ACHN (cell line): ENCODE data around the gene INA.

Source experiments
- DNase-seq: peaks from one replicate; pipeline ENCODE4 v3.0.0-alpha.2; 2015
- in situ Hi-C: cut with HindIII; loops from 2 replicates; pipeline ENCODE4 v1.10.0; 2017; ENCODE audit warnings: low sequenced_read_pairs, low pct_ligation_motif_present, low pct_unique_long_range_greater_than_20kb

Gene INA

DNA sequence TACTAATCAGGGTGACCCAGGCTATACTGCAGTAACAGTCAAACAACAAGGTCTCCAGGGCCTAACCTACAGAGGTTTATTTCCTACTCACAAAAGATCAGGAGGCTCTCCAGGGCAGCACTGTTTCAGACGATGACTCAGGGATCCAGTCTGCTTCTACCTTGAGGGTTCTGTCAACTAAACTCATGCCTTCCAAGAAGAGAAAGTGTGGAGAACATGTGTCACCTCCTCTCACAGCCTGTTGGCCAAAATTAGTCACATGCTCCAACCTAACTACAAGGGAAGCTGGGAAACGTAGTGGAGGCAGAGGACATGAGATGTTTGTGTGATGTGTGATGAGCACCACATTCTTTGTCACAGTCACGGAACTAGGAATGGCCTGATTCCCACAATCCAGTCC is 14.7 kb upstream of the INA start:
- no peak for DNase-seq
- in situ Hi-C loops: no loop called here

DNA sequence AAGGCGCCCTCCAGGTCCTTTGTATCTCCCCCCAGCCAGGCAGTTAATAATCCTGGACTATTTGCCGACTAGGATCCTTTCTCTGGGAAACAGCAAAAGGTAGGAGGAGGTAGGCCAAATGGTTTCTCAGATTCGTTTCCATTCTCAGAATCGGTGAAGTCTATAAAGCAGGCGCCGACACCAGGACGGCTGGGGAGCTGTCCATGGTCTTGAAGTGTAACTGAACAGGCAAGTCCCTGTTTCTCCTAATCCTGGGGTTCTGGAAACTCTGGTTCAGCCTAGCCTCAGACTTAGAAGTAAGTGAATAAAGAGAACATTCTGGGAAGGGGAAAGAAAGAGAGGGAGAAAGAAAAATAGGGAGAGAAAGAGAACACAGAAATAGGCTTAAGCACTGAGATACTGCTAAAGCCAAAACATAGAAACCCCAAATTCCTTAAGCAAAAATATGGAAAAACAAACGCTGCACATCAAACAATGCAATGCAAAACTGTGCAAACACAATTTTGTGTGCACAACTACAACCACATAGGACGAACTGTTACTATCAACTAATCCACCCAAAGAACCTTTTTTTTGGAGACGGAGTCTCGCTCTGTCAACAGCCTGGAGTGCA is 11.1 kb upstream of the INA start:
- peak; percentile 72 for DNase-seq
- in situ Hi-C loops: no loop called here

DNA sequence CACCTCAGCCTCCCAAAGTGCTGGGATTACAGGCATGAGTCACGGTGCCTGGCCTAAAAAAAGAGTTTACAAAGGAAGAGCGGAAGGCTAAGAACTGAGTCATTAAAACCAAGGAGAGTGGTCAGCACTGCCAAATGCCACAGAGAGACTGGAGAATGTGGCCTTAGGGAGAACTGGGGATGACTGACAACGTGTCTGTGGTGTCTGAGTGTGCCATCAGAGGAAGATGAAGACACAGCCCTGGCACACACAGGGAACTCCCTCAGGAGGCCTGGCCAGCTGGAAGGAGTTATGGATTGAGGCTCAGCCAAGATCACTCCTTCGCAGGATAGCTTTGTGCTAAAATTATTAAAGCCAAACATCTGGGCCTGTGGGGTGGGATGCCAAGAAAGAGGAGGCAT is 3.9 kb upstream of the INA start:
- peak; percentile 97 for DNase-seq
- in situ Hi-C loops: no loop called here

DNA sequence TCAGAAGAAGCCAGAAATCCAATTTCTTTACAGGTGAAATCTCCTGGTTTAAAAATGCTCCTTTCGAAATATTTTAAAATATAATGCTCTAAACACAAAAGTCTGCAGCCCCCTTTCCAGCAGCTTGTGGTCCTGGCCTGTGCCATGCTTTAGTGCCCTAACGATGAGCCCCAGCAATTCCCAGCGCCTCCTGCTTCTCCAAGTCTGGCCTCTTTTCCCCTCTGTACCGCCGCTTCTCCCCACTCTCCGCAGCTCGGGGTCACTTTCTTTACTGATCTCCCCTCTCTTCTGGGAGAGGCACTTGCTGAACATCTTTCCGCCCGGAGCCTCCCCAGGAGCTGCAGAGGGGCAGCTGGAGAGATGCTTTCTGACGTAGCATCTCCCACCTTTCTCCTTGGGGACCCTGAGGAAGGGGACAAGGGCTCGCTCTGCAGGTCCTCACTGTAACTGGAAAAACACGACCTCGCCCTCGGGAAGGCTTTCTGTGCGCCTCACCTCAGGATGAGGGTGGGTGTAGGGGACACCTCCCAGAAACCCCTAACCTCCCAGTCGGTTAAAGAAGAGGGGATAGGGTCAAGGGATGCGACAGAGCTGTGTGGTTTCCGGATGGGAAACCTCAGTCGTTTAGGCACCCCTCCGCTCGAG is 565 bp upstream of the INA start:
- no peak for DNase-seq
- in situ Hi-C loops: no loop called here

DNA sequence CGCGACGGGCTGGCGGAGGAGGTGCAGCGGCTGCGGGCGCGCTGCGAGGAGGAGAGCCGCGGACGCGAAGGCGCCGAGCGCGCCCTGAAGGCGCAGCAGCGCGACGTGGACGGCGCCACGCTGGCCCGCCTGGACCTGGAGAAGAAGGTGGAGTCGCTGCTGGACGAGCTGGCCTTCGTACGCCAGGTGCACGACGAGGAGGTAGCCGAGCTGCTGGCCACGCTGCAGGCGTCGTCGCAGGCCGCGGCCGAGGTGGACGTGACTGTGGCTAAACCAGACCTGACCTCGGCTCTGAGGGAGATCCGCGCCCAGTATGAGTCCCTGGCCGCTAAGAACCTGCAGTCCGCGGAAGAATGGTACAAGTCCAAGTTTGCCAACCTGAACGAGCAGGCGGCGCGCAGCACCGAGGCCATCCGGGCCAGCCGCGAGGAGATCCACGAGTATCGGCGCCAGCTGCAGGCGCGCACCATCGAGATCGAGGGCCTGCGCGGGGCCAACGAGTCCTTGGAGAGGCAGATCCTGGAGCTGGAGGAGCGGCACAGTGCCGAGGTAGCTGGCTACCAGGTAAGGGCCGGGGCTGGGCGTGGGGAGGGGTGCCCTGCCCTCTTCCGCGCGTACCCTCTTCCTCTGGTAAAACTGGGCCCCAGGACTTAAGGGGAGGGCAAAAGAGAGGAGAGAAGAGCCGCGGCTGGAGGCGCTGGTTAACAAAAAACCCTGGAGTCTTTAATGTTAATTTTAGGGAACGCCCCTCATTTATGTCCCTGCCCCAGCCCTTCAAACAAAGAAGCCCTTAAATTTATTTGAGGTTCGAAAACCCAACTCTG is 987 bp downstream of the INA start:
- in situ Hi-C loops: no loop called here
- no peak for DNase-seq

DNA sequence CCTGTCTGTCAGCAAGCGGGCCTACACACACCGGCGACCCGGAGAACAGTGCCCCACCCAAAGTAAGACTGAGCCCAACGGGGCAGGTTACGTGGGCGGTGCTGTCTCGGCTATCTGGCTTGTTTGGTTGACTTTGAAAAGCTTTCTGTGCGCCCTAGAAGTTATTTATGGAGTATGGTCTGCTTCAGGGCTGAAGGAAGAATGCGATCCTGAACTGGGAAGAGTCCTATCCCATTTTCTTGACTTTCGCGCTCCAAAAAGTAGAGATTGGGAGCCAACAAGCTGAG is 1.5 kb downstream of the INA start:
- in situ Hi-C loops: no loop called here
- no peak for DNase-seq

DNA sequence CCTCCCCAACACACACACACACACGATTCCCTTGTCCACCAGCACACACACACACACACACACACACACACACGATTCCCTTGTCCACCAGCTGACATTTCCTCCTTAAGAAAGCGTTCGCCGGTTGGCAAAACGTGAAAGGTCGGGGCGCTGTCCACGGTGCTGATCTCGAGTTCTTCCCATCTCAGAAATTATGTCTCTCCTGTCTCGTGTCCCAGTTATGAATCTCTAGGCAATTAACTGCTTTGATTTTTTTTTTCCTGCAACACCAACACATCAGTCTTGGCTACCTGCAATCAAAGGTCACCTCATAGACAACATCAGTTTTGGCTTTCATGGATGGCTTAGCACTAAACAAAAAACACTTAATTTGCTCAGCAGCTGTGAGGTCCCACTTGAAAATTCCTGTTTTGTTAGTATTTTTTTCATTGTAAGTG is 1.9 kb downstream of the INA start:
- DNase-seq: peak; percentile 65
- in situ Hi-C loops: no loop called here

DNA sequence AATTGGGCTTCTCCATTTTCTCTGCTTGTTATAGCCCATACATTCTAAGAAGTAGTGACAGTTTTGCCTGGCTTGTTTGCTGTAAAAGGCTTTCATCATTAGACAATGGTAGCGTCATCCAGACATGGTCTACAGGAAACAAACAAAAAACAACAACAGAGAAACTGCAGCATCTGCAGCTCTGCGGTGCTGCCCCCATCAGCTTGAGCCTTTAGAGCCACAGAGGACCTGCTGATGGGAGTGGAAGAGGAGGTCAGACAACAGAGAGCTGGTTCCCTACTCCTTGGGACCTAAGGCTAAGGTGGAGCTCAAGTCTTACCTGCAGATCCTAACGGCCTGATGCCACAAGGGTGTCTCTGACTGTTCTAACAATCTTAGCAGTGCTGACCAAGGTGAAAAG is 3.1 kb downstream of the INA start:
- in situ Hi-C loops: no loop called here
- no peak for DNase-seq

DNA sequence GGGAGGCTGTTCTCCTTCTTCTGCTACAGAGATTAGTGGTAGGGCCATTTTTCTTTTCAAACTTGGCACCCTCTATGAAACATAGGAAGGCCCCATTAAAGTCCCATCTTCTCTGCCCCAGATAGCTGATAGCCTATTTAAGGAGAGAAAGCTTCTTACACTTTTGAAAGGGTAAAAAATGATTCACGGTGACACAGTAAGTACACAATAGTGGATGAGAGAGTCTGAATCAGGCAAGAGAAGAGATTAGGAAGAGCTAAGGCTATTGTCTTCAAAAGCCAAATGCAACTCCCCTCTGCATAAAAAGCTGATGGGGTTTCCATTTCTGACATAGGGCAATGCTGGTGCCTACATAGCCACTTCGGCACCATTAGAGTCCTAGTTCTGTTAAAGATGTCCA is 3.6 kb downstream of the INA start:
- in situ Hi-C loops: no loop called here

DNA sequence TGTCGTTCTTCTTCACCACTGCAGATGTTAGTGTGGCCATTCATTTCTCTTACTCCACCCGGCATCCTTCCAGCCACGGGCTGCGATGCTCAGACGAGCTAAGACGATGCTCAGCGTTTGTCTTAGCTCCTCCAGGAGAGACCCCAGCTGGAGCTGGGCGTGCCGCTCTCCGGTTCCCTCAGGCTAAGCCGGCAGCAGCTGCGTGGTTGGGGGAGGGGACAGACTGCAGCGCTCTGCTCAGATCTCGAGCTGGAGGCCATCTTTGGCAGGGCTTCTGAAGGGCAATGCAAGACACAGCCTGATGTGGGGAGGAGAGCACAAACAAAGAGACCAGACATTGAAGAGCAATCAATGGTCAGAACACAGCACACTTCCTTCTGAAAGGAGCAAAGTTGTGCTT is 4.8 kb downstream of the INA start:
- DNase-seq: no peak

More for the DNA sequence above, 3.6 kb downstream of the INA start:
- DNase-seq: no peak

DNA sequence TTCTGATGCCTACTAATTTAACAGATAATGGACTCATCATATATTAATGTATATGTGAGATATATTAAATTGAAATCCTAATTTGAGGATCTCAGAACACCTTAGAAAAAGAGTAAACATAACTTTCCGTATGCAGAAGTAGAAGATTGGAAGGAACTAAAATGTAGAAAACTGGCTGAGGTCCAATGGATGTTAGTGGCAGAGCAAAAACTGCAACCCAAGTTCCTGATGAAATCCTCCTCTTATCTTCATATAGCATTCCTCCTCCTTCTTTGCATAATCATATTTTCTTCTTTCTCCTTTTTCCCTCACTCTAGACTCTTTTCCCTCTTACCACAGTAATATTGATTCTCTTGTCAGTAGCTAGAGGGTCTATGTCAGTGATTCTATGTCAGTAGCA is 6.0 kb downstream of the INA start:
- in situ Hi-C loops: no loop called here

More for the DNA sequence above, 4.8 kb downstream of the INA start:
- in situ Hi-C loops: no loop called here

DNA sequence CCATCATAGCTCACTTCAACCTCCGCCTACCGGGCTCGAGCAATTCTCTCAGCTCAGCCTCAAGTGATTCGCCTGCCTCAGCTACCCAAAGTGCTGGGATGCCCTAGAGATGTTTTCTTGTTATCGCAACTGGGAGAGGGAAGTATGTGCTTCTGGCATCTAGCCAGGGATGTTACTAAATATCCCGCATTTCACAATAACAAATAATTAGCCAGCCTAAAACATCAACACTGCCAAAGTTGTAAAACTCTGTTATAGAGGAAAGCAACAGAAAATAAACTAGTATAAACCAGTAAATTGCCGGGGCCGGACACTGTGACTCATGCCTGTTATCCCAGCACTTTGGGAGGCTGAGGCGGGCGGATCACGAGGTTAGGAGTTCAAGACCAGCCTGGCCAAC is 7.2 kb downstream of the INA start:
- in situ Hi-C loops: no loop called here
- DNase-seq: no peak

More for the DNA sequence above, 6.0 kb downstream of the INA start:
- no peak for DNase-seq

DNA sequence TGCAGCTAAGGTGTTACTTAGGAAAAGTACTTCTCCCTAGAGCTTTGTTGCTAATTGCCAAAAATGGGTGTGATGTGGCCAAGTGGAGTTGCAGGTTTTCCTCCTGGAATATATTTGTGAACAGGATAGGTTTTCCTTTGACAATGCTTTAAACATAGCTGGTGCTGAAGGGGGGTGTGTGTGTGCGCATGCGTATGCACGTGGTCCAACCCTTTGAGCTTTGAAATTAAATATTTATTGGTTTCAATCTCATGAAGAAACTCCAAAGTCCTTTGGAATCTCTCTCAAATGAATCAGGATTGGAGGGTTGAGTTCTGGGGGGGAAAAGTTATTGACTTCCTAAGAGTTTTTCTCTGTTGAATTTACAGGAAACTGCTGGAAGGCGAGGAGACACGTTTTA is 11.1 kb downstream of the INA start:
- in situ Hi-C loops: no loop called here
- DNase-seq: no peak

DNA sequence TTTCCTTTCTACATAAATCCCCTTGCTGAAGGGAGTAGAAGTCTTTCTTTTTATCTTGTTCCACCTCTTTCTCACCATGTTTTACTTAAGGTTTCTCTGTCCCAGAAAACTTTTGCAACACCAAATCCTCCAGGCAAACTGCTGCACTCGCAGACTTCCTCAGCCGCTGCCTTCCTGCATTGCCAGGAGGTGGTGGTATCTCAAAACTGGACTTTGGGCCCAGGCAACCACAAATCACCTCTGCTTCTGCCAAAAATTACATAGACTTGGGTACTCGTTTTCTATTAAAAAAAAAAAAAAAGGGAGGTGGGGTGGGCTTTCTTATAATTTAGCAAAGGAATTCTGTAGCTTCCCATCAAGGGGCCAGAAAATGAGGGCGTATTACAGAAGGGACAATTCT is 14.7 kb downstream of the INA start:
- in situ Hi-C loops: no loop called here
- no peak for DNase-seq

DNA sequence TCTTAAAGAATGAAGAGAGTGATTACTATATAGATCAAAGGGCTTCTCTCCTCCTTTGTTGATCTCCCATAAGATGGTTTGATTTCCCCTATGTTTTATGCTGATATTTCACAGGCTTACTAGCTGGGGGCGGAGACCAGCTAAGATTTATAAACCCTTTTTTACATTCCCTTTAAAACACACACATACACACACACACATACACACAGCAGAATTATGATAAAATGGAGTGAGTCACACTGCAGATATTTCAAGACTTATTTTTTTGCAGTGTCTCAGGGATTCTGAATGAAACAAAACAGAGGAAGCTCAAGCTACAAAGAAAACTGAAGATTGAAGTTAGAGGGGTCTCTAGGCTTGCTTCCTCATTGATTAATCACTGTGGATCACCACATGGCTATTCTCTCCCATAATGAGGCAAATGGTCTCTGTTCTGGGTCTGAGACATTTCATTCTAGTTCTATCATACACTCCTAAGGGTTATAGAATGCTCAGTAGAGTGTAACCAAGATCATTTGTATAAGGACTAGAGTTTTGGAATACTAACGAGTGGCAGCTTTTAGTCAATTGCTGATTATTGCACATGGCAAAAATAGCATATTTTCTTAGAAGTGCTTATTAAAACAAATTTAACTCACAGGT is 18.6 kb downstream of the INA start:
- DNase-seq: no peak
- in situ Hi-C loops: no loop called here

DNA sequence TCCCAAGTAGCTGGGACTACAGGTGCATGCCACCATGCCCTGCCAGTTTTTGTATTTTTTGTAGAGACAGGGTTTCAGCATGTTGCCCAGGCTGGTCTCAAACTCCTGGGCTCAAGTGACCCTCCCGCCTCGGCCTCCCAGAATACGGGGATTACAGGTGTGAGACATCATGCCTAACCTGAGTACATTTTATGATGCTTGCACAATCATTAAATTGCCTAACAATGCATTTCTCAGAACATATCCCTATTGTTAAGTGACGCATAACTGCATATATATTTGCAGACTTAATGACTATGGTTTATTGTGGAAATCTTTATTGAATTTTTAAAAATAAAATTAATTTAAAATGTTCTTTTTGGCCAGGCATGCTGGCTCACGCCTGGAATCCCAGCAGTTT is 30.7 kb downstream of the INA start:
- no peak for DNase-seq
- in situ Hi-C loops: no loop called here

DNA sequence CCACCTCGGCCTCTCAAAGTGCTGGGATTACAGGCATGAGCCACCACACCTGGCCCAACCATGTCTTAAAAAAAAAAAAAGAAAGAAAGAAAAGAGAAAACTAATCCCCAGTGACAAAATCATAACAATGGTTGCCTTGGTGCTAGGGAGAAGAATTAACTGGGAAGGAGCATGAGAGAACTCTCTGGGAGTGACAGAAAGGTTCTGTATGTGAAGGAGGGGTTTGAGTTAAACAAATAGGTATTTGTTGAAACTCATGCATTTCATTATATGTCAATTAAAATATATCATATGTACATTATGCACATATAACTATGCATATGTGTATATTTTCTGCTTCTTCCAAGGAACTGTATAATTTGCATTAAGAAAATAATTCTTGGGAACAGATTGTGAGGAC is 33.3 kb downstream of the INA start:
- in situ Hi-C loops: no loop called here
- no peak for DNase-seq

DNA sequence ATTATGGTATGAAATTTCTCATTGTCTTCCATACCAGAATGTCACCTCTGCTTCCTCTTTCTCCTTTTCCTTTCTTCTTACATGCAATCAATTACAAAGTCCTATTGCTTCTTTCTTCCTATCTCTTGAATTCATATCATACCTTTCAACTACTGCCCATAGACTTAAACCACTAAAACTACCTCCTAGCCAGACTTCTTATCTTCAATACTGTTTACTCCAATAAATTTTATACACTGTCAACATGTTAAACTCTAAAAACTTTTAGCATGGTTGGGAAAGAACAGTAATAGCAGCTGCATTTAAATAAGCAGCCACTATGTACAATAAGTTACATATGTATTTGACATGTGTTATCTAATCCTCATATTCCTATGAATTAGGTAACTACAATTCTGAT is 39.1 kb downstream of the INA start:
- in situ Hi-C loops: no loop called here
- DNase-seq: no peak

DNA sequence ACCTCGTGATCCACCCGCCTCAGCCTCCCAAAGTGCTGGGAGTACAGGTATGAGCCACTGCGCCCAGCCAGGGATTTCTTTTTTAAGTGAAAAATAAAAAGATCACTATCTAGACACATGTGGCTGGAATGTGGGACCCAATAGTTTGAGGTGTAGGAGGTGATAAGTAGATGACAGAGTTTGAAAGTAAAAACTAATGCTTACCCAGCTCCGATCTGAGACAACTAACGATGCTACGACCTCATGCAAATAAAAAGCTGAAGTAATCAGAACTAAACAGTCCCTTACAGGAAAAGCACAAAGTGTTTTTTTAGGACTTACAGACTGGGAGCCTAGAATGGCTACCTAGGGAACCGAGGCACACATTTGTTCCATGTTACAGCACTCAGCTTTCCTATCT is 51.0 kb downstream of the INA start:
- DNase-seq: no peak
- in situ Hi-C loops: no loop called here
